ENCODE data around the gene PRRX2.
"Not testable (repeated sequence)": the region's sequence is repeated elsewhere in the genome, so short reads cannot be mapped to it uniquely, and the experiment has no call there.

The PRRX2 gene

GRCh38 chr9:129655696-129656095, 9.8 kb upstream of the PRRX2 start:
- no peak for DNase-seq

DNA sequence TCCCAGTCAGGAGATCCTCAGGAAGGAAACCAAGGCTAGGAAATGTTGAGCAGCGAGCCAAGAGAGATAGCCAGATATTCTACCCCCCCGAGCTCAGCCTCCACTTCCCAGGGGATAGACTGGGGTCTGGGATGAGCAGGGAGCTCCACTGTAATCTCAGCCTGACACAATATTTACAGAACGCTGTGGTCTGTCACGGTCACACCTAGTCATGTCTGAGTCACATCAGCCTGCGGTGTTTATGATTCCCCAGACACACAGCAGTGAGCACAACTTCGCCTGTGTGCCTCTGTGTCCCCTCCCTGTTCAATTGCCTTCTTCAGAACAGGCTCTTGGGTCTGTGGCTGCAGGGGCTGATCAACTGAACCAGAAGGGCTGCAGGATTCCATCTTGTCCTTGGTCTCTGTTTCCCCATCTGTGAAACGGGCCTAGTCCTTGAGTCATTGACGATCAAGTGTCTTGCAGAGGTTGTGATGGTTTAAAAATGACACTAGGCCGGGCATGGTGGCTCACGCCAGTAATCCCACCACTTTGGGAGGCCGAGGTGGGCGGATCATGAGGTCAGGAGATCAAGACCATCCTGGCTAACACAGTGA, 8.6 kb upstream of the PRRX2 start:
- DNase-seq = no peak

DNA sequence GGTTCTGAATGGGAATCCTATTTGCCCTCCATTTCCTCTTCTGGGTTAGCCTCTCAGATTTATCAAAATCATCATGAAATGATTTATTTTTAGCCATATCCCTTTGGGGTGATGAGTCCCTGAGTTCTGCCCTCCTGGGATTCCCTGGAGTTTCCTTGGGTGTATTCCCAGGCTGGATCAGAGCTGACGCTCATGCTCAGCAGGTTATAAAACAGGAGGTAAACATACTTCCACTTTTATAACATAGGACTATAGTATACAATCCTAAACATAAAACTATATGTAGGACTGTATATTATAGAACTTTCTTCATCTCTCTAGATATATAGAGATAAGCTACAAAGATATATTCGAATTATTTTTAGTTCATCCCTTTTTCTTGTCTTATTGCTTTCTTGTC, 4.4 kb upstream of the PRRX2 start:
- DNase-seq = no peak

GRCh38 chr9:129662239-129662638, 3.2 kb upstream of the PRRX2 start:
- not testable (repeated sequence) for DNase-seq

DNA sequence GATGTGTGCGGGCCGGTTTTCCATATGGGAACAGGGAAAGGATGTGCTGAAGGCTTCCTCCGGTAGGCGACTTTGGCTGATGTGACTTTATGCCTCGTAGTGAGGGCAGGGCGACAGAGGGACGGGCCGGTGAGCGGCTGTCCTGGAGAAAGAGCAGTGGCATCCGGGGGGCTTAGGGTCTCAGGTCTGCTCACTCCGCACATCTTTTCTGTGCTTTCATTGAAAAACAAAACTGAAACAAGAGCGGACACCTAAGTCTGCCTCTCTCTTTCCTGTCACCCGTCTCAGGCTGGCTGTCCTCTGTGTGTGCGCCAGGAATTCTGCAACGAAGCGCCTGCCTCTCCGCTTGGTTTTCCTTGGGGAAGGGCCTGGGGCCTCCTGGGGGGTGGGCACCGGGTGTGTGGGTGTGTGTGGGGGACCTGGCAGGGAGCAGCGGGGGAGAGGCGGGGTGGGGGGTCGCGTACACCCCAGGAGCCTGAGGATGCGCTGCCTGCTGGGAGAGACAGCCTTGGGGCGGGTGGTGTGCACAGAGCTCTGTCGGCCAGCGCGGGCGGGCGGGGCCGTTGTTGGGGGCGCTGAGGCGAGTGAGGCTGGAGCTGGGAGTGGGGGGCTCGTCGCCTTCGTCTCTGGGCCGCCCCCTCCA, 580 bp upstream of the PRRX2 start:
- DNase-seq = no peak

GRCh38 chr9:129665814-129666520, 520 bp downstream of the PRRX2 start:
- DNase-seq = no peak

- DNase-seq = no peak
These were observed 1.1 kb downstream of the PRRX2 start for GRCh38 chr9:129666575-129666974.

GRCh38 chr9:129667378-129667777, 1.9 kb downstream of the PRRX2 start:
- no peak for DNase-seq

GRCh38 chr9:129667850-129668249, 2.4 kb downstream of the PRRX2 start:
- no peak for DNase-seq

DNA sequence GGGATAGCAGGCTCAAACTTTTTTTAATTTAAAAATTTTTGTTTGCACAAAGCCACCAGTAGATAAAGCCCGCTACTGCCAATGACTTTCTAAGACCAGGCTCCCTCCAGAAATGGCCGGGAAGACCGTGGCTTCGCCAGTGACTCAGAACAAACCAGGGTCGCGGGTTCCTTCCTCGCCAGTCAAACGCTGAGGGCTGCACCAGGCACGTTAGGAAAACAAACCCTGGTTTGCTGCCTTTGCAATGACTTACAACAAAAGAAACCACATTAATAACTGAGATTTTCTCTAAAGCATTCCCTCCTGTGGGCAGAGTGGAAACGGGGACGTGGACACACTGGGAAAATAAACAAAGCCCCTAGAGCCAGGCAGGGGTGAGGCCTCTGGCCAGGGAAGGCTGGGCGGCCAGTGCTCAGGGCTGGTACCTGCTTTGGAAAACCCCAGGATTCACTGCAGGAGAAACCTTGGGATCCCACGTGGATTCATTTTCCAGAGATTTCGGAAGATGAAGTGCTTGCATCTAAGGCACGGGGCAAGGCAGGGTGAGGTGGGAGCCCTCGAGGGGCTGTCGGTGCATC, 3.8 kb downstream of the PRRX2 start:
- DNase-seq = no peak

DNA sequence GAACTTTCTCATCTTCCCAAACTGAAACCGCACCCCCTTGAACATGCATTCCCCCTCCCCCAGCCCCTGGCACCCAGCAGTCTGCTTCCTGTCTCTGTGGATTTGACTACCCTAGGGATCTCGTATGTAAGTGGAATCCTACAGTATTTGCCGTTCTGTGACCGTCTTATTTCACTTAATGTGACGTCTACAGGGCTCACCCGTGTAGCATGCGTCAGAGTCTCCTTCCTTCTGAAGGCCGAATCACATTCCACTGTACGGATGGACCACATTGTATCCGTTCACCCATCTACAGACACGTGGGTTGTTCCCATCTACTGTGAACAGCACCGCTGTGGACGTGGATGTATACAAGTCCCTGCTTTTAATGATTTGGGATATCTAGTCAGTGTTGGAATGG, 4.5 kb downstream of the PRRX2 start:
- DNase-seq = no peak

DNA sequence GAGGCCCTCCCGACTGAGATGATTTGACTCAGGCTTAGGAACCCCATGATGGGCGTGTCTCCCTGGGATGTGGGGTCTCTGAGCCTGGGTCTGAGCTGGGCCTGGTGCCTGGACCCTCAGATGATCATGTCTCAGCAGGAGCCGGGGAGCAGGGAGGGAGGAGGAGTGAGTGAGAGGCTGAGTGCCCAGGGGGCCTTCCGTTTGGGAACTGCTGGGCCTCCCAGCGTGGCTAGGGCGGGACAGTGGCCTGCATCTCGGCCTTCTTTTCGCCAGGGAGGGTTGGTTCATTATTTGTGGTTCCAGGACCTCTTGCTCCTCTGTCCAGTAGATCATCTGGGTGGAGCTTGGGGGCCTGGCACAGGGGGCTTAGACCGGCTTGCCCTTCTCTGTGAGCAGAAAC, 5.6 kb downstream of the PRRX2 start:
- DNase-seq = no peak

DNA sequence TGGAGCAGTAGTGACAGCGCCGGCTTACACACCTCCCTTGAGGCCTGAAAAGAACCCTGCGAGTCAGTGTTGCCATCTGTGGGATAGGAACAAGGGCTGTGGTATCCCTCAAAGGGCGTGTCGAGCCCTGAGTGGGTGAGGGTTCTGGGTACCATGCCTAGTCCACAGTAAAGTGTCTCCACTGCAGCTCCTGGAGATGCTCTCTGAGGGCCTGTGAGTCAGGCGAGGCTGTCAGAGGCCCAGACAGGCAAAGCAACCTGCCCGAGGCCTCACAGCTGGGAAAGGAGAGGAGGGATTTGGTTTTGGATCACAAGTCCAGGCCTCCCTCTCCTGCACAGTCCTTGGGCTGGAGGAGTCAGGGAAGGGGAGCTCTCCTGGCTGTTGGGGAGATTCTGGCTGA, 6.1 kb downstream of the PRRX2 start:
- no peak for DNase-seq

DNA sequence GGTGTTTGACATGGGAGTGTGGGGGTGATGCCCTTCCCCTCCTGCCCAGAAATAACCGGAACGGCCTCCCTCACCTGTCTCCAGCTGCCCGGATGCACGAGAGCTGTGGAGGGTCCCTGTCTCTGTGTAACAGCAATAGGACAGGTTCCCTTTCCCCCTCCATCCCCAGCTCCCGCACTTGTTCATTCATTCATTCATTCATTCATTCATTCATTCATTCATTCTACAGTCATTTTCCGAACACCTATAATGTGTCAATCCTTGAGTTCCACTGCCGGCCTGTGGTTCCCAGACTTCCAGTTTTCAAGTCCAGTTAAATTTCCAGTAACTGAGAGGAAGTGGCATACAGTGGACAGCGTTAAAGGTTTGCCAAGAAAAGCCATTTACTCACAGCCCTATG, 7.3 kb downstream of the PRRX2 start:
- DNase-seq = no peak

- no peak for DNase-seq
These were observed 8.2 kb downstream of the PRRX2 start for GRCh38 chr9:129673602-129674001.

DNA sequence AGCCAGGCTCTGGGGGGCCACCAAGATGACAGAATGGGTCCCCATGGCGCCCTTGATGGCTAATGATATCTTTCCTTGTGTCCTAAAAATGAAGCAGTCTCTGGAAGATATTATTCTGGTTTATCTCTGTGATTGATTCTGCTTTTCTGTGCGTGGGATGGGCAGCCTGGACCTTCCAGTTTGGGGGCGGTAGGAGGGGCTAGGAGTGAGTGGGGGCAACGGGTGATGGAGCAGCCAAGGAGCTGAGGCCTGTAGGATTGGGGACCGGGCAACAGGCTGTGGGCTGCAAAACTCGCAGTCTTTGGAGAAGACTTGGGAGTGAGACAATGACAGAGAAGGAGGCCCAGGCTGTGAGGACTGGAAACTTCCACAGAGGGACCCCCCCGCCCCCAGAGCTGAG, 8.8 kb downstream of the PRRX2 start:
- no peak for DNase-seq

DNA sequence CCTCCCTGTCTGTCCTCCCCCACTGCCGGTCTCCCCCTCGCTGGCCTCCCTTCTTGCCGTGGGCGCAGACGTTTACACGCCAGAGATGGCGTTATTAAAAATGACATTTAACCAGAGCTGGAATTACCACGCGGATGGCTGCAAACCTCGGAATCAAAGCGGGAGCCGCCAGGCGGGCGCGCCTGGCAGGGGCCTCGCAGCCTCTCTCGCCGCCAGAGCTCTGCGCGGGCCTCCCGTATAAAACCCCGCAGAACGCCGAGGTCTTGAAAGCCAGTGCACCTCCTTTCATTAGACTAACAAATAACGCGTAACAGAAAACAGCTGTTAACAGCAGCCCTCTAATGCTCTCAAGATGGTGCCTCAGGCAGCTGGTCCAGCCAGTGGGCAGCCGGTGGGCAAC, 10.2 kb downstream of the PRRX2 start:
- DNase-seq = no peak

GRCh38 chr9:129676287-129676686, 10.8 kb downstream of the PRRX2 start:
- no peak for DNase-seq

DNA sequence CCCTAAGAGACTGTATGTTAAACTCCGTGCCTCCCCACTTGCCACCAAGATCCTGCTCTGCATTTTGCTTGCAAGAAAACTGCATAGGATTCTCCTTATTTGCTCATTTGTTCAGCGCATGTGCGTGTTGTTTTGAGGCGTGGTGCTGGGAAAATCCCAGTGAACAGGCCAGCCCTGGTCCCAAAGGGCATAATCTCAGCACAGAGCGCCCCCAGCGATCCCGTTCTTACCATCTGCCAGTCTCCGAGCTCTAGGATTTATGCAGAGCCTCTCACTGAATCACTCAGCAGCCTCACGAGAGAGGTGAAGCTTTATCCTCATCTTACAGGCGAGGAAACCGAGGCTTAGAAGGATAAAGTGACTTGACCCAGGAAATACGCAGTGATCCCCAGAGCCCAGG, 11.5 kb downstream of the PRRX2 start:
- DNase-seq = no peak

DNA sequence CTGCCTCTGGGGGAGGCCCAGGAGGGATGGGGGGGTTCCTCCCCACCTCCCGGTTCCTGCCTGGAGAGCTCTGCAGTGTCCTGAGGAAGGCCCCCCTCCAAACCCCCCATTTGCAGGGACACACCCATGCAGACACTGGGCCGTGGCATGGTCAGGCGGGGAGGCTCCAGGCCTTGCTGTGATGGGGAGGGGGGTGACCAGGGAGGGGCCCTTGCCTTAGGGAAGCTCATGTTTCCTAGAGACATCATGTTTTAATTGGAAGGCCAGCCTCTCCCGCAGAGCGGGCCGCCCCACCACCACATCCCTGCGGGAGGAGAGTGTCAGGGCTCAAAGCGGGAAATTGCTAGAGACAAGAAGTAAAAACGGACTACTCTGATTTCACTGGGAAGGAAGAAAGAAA, 12.0 kb downstream of the PRRX2 start:
- no peak for DNase-seq

DNA sequence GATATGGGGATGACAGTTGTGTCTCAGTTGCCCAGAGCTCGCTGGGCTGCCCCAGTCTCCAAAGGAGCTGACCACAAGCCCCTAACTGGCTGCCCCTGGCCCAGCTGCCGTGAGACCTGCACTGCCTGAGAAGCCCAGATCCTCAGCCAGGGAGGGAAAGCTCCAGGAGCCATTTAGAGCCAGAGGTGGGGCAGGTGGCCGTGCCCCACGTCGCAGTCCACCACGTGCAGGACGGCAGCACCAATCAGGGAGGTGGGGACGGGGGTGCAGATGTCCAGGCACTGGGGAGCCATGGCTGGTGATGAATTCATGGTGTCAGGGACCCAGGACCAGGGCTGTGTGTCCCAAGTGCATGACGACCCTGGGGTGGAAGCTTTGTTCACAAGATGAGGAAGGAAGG, 13.4 kb downstream of the PRRX2 start:
- no peak for DNase-seq

GRCh38 chr9:129679537-129679936, 14.1 kb downstream of the PRRX2 start:
- DNase-seq = no peak

- DNase-seq = no peak
These were observed 16.5 kb downstream of the PRRX2 start for GRCh38 chr9:129681924-129682323.

DNA sequence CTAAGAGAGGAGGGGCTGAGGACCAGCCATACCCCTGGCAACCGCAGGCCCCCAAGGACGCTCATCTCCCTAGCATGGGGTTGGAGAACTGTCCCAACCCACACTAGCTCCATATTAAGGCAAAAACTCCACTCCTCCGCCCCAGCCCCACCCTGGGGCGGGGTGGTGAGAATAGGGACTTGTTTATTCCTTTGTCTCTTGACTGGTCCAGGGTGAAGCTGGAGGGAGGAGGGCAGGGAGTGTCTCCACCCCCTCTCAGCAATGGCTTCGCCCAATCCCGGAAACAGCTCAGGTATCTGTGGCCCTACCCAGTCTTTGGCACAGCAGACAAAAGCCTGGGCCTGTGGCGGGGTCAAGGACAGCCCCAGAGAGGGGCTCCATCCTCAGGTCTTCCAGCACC, 16.9 kb downstream of the PRRX2 start:
- no peak for DNase-seq
